ENCODE data around the gene HS3ST4. TPM values are rescaled to one million over a fixed set of nuclear protein-coding genes. Genes with fewer than 3 reads are reported as not detected.

Gene HS3ST4
- total RNA-seq, 1 experiment from 2014 or later = not detected

GRCh38 chr16:25855818-25856217, 164.1 kb downstream of the HS3ST4 start:
- intact Hi-C loops (cut with micrococcal nuclease; ENCODE audit: unreplicated experiment) (no loop called here), in situ Hi-C loops (cut with HindIII; ENCODE audit: low pct_unique_long_range_greater_than_20kb, low sequenced_read_pairs) (no loop called here)
- TF ChIP-seq, protein P1, sequence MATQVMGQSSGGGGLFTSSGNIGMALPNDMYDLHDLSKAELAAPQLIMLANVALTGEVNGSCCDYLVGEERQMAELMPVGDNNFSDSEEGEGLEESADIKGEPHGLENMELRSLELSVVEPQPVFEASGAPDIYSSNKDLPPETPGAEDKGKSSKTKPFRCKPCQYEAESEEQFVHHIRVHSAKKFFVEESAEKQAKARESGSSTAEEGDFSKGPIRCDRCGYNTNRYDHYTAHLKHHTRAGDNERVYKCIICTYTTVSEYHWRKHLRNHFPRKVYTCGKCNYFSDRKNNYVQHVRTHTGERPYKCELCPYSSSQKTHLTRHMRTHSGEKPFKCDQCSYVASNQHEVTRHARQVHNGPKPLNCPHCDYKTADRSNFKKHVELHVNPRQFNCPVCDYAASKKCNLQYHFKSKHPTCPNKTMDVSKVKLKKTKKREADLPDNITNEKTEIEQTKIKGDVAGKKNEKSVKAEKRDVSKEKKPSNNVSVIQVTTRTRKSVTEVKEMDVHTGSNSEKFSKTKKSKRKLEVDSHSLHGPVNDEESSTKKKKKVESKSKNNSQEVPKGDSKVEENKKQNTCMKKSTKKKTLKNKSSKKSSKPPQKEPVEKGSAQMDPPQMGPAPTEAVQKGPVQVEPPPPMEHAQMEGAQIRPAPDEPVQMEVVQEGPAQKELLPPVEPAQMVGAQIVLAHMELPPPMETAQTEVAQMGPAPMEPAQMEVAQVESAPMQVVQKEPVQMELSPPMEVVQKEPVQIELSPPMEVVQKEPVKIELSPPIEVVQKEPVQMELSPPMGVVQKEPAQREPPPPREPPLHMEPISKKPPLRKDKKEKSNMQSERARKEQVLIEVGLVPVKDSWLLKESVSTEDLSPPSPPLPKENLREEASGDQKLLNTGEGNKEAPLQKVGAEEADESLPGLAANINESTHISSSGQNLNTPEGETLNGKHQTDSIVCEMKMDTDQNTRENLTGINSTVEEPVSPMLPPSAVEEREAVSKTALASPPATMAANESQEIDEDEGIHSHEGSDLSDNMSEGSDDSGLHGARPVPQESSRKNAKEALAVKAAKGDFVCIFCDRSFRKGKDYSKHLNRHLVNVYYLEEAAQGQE (IDR thresholded peaks at IDR 0.05; ENCODE audit: insufficient read depth in 1 of 2, low read depth in 2 of 2, low read length in 1 of 2) = no peak
- TF ChIP-seq, protein P2, sequence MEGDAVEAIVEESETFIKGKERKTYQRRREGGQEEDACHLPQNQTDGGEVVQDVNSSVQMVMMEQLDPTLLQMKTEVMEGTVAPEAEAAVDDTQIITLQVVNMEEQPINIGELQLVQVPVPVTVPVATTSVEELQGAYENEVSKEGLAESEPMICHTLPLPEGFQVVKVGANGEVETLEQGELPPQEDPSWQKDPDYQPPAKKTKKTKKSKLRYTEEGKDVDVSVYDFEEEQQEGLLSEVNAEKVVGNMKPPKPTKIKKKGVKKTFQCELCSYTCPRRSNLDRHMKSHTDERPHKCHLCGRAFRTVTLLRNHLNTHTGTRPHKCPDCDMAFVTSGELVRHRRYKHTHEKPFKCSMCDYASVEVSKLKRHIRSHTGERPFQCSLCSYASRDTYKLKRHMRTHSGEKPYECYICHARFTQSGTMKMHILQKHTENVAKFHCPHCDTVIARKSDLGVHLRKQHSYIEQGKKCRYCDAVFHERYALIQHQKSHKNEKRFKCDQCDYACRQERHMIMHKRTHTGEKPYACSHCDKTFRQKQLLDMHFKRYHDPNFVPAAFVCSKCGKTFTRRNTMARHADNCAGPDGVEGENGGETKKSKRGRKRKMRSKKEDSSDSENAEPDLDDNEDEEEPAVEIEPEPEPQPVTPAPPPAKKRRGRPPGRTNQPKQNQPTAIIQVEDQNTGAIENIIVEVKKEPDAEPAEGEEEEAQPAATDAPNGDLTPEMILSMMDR (IDR thresholded peaks at IDR 0.05) = no peak
- TF ChIP-seq SIN3A (IDR thresholded peaks at IDR 0.05; ENCODE audit: borderline replicate concordance, insufficient read depth, low read depth, low read length) = no peak
- no peak for TF ChIP-seq TCF7L2 (IDR thresholded peaks at IDR 0.05; ENCODE audit: low read depth, low read length)
- ChIA-PET POLR2A (no interaction called here), CTCF (no interaction called here)
- no peak overlapping the region for H3K4me3 ChIP-seq (ENCODE audit: low read depth in 2 of 2, low read length in 2 of 2)
- H3K36me3 ChIP-seq (ENCODE audit: control insufficient read depth, insufficient read depth, low read length) = no peaks in the 10 kb centered on the region
- H3K9me3 ChIP-seq (ENCODE audit: control insufficient read depth, insufficient read depth, low read depth, low read length) = no peaks in the 10 kb centered on the region
- no peak overlapping the region for H3K27ac ChIP-seq (ENCODE audit: low read length)
- no peaks in the 10 kb centered on the region for H3K4me1 ChIP-seq (ENCODE audit: control insufficient read depth, insufficient read depth, low read length)
- no peak for ATAC-seq
- DNase-seq (ENCODE audit: low read depth, low spot score) = no peak
- H3K27me3 ChIP-seq (ENCODE audit: control insufficient read depth, insufficient read depth, low read length) = no peaks in the 10 kb centered on the region
- no TSS peak for BruUV-seq (replicated peaks)

GRCh38 chr16:25859645-25860044, 167.9 kb downstream of the HS3ST4 start:
- CTCF ChIA-PET = no interaction called here
- no peak overlapping the region for H3K4me3 ChIP-seq (ENCODE audit: low read depth in 2 of 2, low read length in 2 of 2)
- DNase-seq (ENCODE audit: low read depth, low spot score) (no peak), ATAC-seq (no peak)
- no TSS peak for BruUV-seq (replicated peaks)
- no peaks in the 10 kb centered on the region for H3K36me3 ChIP-seq (ENCODE audit: control insufficient read depth, insufficient read depth, low read length)
- TF ChIP-seq POLR2AphosphoS5 (IDR thresholded peaks at IDR 0.05; ENCODE audit: low read depth, low read length) (no peak), SIN3A (IDR thresholded peaks at IDR 0.05; ENCODE audit: borderline replicate concordance, insufficient read depth, low read depth, low read length) (no peak), TCF7L2 (IDR thresholded peaks at IDR 0.05; ENCODE audit: low read depth, low read length) (no peak)
- TF ChIP-seq, protein P2 (IDR thresholded peaks at IDR 0.05) = no peak
- TF ChIP-seq, protein P1 (IDR thresholded peaks at IDR 0.05; ENCODE audit: insufficient read depth in 1 of 2, low read depth in 2 of 2, low read length in 1 of 2) = no peak
- in situ Hi-C loops (cut with HindIII; ENCODE audit: low pct_unique_long_range_greater_than_20kb, low sequenced_read_pairs) = no loop called here
- intact Hi-C loops (cut with micrococcal nuclease; ENCODE audit: unreplicated experiment) = loop anchor here (10.0 kb wide), 1 partner anchor 65 kb away; no protein-coding TSS in a partner anchor
- no peaks in the 10 kb centered on the region for H3K4me1 ChIP-seq (ENCODE audit: control insufficient read depth, insufficient read depth, low read length)
- POLR2A ChIA-PET = no interaction called here
- H3K9me3 ChIP-seq (ENCODE audit: control insufficient read depth, insufficient read depth, low read depth, low read length) = no peaks in the 10 kb centered on the region
- H3K27ac ChIP-seq (ENCODE audit: low read length) = no peak overlapping the region
- H3K27me3 ChIP-seq (ENCODE audit: control insufficient read depth, insufficient read depth, low read length) = no peaks in the 10 kb centered on the region

All from Panc1 (cell line).